IMR-90 (cell line): ENCODE results near the gene AMIGO2. TPM values are rescaled to one million over a fixed set of nuclear protein-coding genes. Genes with fewer than 3 reads are reported as not detected.
A peak's percentile ranks its signal among the peaks of the same experiment; 100 is the strongest.

ENCODE experiments used
- ATAC-seq: fragments of 200-7000 bp; cut with Tn5 transposase; 2 replicates; pipeline ENCODE4 v1.9.1; 2020; ENCODE audit warnings: low read depth, mild to moderate bottlenecking, moderate library complexity
- BruUV-seq: library from RNA; stranded (reverse); fragments of 400-500 nt; replicated peaks from 2 replicates; lab custom pipeline; 2021; lab: Mats Ljungman, UMichigan
- CTCF ChIA-PET: fragments of 300-600 bp; formaldehyde crosslinking; extraction: SDS; loops from one replicate; lab custom pipeline; 2021; ENCODE audit warnings: antibody characterized with exemption; lab: Yijun Ruan, JAX
- POLR2A ChIA-PET: fragments of 300-600 bp; sonication (Branson Sonifier 250); formaldehyde crosslinking; loops from one replicate; lab custom pipeline; 2022; ENCODE audit warnings: antibody characterized with exemption; ENCODE audit not compliant: unreplicated experiment; lab: Charles Lee
- DNase-seq: peaks from one replicate; pipeline ENCODE4 v3.0.0; 2013
- H2AFZ ChIP-seq: replicated peaks from 2 replicates; pipeline ENCODE3; 2013; ENCODE audit warnings: low read length, mild to moderate bottlenecking; ENCODE audit not compliant: poor library complexity
- H2AK5ac ChIP-seq: 2 replicates; pipeline ENCODE4 v1.6.1; 2013; ENCODE audit warnings: low read depth, low read length, inconsistent platforms
- H2AK9ac ChIP-seq: replicated peaks from 2 replicates; pipeline ENCODE3; 2013; ENCODE audit warnings: mild to moderate bottlenecking, low read depth, low read length, moderate library complexity; ENCODE audit not compliant: poor library complexity
- H2BK120ac ChIP-seq: 2 replicates; pipeline ENCODE4 v1.6.1; 2013; ENCODE audit warnings: low read depth, low read length, inconsistent platforms
- H2BK15ac ChIP-seq: 3 replicates; pipeline ENCODE4 v1.6.1; 2013; ENCODE audit warnings: low read depth, low read length, inconsistent platforms
- H2BK20ac ChIP-seq: 2 replicates; pipeline ENCODE4 v1.6.1; 2013; ENCODE audit warnings: low read depth, mild to moderate bottlenecking, inconsistent platforms, low read length, moderate library complexity
- H2BK5ac ChIP-seq: 2 replicates; pipeline ENCODE4 v1.6.1; 2013; ENCODE audit warnings: mild to moderate bottlenecking, low read depth, low read length, inconsistent platforms; ENCODE audit not compliant: poor library complexity, severe bottlenecking
- H3K14ac ChIP-seq: replicated peaks from 2 replicates; pipeline ENCODE4 v1.6.1; 2013; ENCODE audit warnings: low read depth, low read length, inconsistent platforms
- H3K18ac ChIP-seq: 2 replicates; pipeline ENCODE4 v1.6.1; 2013; ENCODE audit warnings: low read depth, low read length, control low read depth
- H3K23ac ChIP-seq: 2 replicates; pipeline ENCODE4 v1.6.1; 2013; ENCODE audit warnings: low read depth, low read length, inconsistent platforms
- H3K27ac ChIP-seq: 2 replicates; pipeline ENCODE4 v1.5.1; 2013; ENCODE audit warnings: mild to moderate bottlenecking, control low read depth, low read length; ENCODE audit not compliant: insufficient read depth
- H3K27me3 ChIP-seq: 2 replicates; pipeline ENCODE4 v1.6.1; 2013; ENCODE audit warnings: low read length; ENCODE audit not compliant: control insufficient read depth, insufficient read depth
- H3K36me3 ChIP-seq: 2 replicates; pipeline ENCODE4 v1.6.1; 2013; ENCODE audit warnings: low read length, mixed read lengths; ENCODE audit not compliant: control insufficient read depth, insufficient read depth
- H3K4ac ChIP-seq: 2 replicates; pipeline ENCODE4 v1.6.1; 2013; ENCODE audit warnings: low read depth, low read length, inconsistent platforms
- H3K4me1 ChIP-seq: 2 replicates; pipeline ENCODE4 v1.6.1; 2013; ENCODE audit warnings: low read length, mixed read lengths; ENCODE audit not compliant: control insufficient read depth, insufficient read depth
- H3K4me2 ChIP-seq: 2 replicates; pipeline ENCODE4 v1.6.1; 2013; ENCODE audit warnings: low read depth, mild to moderate bottlenecking, control low read depth, low read length, moderate library complexity
- H3K4me3 ChIP-seq: 2 replicates; pipeline ENCODE4 v1.5.1; 2013; ENCODE audit warnings: low read depth, mild to moderate bottlenecking, control low read depth, low read length, moderate library complexity; ENCODE audit not compliant: insufficient read depth
- H3K56ac ChIP-seq: 2 replicates; pipeline ENCODE4 v1.6.1; 2013; ENCODE audit warnings: low read length, inconsistent platforms; ENCODE audit not compliant: insufficient read depth; ENCODE audit errors: extremely low read depth
- H3K79me1 ChIP-seq, 2 experiments: 2 replicates each; pipeline ENCODE4 v1.6.1; 2013; ENCODE audit warnings: low read length in 2 of 2, inconsistent platforms in 1 of 2, low read depth in 1 of 2
- H3K9ac ChIP-seq: 2 replicates; pipeline ENCODE4 v1.6.1; 2013; ENCODE audit warnings: low read depth, low read length, control low read depth
- H3K9me1 ChIP-seq: 2 replicates; pipeline ENCODE4 v1.6.1; 2013; ENCODE audit warnings: low read length, inconsistent platforms; ENCODE audit not compliant: insufficient read depth
- H3K9me3 ChIP-seq: 2 replicates; pipeline ENCODE4 v1.6.1; 2013; ENCODE audit warnings: low read length; ENCODE audit not compliant: control insufficient read depth, insufficient read depth
- H4K20me1 ChIP-seq: 2 replicates; pipeline ENCODE4 v1.6.1; 2013; ENCODE audit warnings: low read length, inconsistent platforms; ENCODE audit not compliant: insufficient read depth
- H4K5ac ChIP-seq: 2 replicates; pipeline ENCODE4 v1.6.1; 2013; ENCODE audit warnings: mild to moderate bottlenecking, low read depth, low read length, control low read depth
- H4K8ac ChIP-seq, 2 experiments: 2 replicates each; pipeline ENCODE4 v1.6.1; 2013; ENCODE audit warnings: low read depth in 2 of 2, low read length in 2 of 2, control low read depth in 1 of 2, inconsistent platforms in 1 of 2
- H4K91ac ChIP-seq: 2 replicates; pipeline ENCODE4 v1.6.1; 2013; ENCODE audit warnings: low read depth, low read length, inconsistent platforms; ENCODE audit not compliant: insufficient read depth
- BHLHE40 ChIP-seq: fragments of 150-350 bp; IDR thresholded peaks from 2 replicates; pipeline ENCODE4 v1.6.1; 2016; ENCODE audit warnings: mild to moderate bottlenecking, low read depth, low read length
- CEBPB ChIP-seq: IDR thresholded peaks from 2 replicates; pipeline ENCODE4 v1.6.1; 2012; ENCODE audit warnings: low read depth, low read length, improper control_type of control experiment
- CHD1 ChIP-seq: IDR thresholded peaks from 2 replicates; pipeline ENCODE4 v1.6.1; 2012; ENCODE audit warnings: low read depth, low read length, improper control_type of control experiment
- CTCF ChIP-seq: conservative IDR thresholded peaks from 2 replicates; pipeline ENCODE4 v1.5.1; 2012; ENCODE audit warnings: mild to moderate bottlenecking, low read depth, low read length, improper control_type of control experiment
- FOS ChIP-seq: fragments of 150-350 bp; IDR thresholded peaks from 2 replicates; pipeline ENCODE4 v1.6.1; 2016; ENCODE audit warnings: low read depth, low read length
- RAD21 ChIP-seq: IDR thresholded peaks from 2 replicates; pipeline ENCODE4 v1.6.1; 2012; ENCODE audit warnings: low read length, improper control_type of control experiment
- RCOR1 ChIP-seq: IDR thresholded peaks from 2 replicates; pipeline ENCODE4 v1.6.1; 2012; ENCODE audit warnings: mild to moderate bottlenecking, low read length, improper control_type of control experiment; ENCODE audit not compliant: insufficient replicate concordance
- WGBS, 2 experiments: methylation state at CpG; one replicate each; pipeline versions ENCODE4 v1.1.5 to v1.1.7; 2013; ENCODE audit warnings: missing lambda C conversion rate in 2 of 2; ENCODE audit not compliant: insufficient read length in 1 of 2; ENCODE audit errors: extremely low coverage in 2 of 2; 5-methylcytosine and 5-hydroxymethylcytosine counted together
- dilution Hi-C: fragments of 300-500 bp; cut with HindIII; formaldehyde crosslinking; loops from one replicate; pipeline ENCODE4 v1.14.3; 2018; ENCODE audit warnings: low sequenced_read_pairs; ENCODE audit not compliant: unreplicated experiment
- in situ Hi-C: fragments of 300-500 bp; cut with MboI; formaldehyde crosslinking; loops from 3 replicates; pipeline ENCODE4 v1.14.3; 2019; ENCODE audit warnings: low sequenced_read_pairs, inconsistent platforms, mixed read lengths
- intact Hi-C: fragments of 100-400 bp; cut with micrococcal nuclease; formaldehyde crosslinking; loops from 2 replicates; pipeline ENCODE4 v1.10.0; 2022
- polyA plus RNA-seq, 3 experiments: library from polyadenylated mRNA; depleted of rRNA; stranded (reverse); fragments of >200 nt; gene quantifications; 2 replicates each; pipeline ENCODE4 v1.2.3, GENCODE V29; 2012; ENCODE audit warnings: low replicate concordance in 1 of 3
- total RNA-seq: library from RNA; depleted of rRNA; stranded (reverse); fragments of >200 nt; gene quantifications from 2 replicates; pipeline ENCODE4 v1.2.3, GENCODE V29; 2012

The AMIGO2 gene
- total and polyA plus RNA-seq, 2 of the 4 experiments (the other 2 are of a cell fraction), result 20.1 to 32.6 TPM

- no peak for TF ChIP-seq RCOR1
- TF ChIP-seq BHLHE40, result peak; percentile 29; the same call in 1 of the 2 replicates
- TF ChIP-seq FOS, result no peak
- TF ChIP-seq CHD1, result no peak
- TF ChIP-seq CEBPB, result peak; percentile 75
These were observed 44.7 kb upstream of the AMIGO2 start (continued) for GRCh38 chr12:47124451-47124850.

- no peak overlapping the region for H3K4me2 ChIP-seq
- no peak overlapping the region for H3K56ac ChIP-seq
- no peak overlapping the region for H3K4ac ChIP-seq
- H4K8ac ChIP-seq, result no peak overlapping the region
- H3K27me3 ChIP-seq, result no peaks in the 10 kb centered on the region
- H3K9me1 ChIP-seq, result no peaks in the 10 kb centered on the region
- no peak for ATAC-seq
- intact Hi-C loops, result no loop called here
- H3K27ac ChIP-seq, result no peak overlapping the region
- peak overlapping the region; percentile 85 for H2BK5ac ChIP-seq
- H3K4me3 ChIP-seq, result no peak overlapping the region
- CTCF ChIA-PET, result no interaction called here
- peak overlapping the region; percentile 86; the same call in 1 of the 2 replicates for H2BK120ac ChIP-seq
- no peaks in the 10 kb centered on the region; the same call in 1 of the 2 replicates for H3K4me1 ChIP-seq
- H3K9me3 ChIP-seq, result no peaks in the 10 kb centered on the region
- no peak overlapping the region; the same call in 1 of the 2 replicates for H3K23ac ChIP-seq
- no peak overlapping the region for H2AFZ ChIP-seq
- H3K9ac ChIP-seq, result no peak overlapping the region
- no peak overlapping the region for H4K5ac ChIP-seq
- H2AK9ac ChIP-seq, result no peak overlapping the region
- no peak overlapping the region for H4K91ac ChIP-seq
- no peak overlapping the region for H2BK15ac ChIP-seq
- in situ Hi-C loops, result no loop called here
- no peak for DNase-seq
- H3K36me3 ChIP-seq, result no peaks in the 10 kb centered on the region
- H4K20me1 ChIP-seq, result no peaks in the 10 kb centered on the region
- H2AK5ac ChIP-seq, result no peak overlapping the region; the same call in 1 of the 2 replicates
- no peak overlapping the region; the same call in 1 of the 2 replicates for H3K18ac ChIP-seq
- H3K79me1 ChIP-seq, result no peaks in the 10 kb centered on the region
- H3K14ac ChIP-seq, result no peak overlapping the region
- TF ChIP-seq RAD21, result no peak
- TF ChIP-seq CHD1, result no peak
- TF ChIP-seq CTCF, result no peak
- no peak for TF ChIP-seq BHLHE40
- no CpG with 5 or more reads among the region's 1 CpG for WGBS, 2 experiments
- H2BK20ac ChIP-seq, result no peak overlapping the region
- no TSS peak for BruUV-seq
- dilution Hi-C loops, result no loop called here
- POLR2A ChIA-PET, result no interaction called here
These were observed 44.0 kb upstream of the AMIGO2 start for GRCh38 chr12:47123730-47124129.
